HG02678 (cell line): ENCODE results near the gene AKR1E2.

ENCODE experiments used
- ATAC-seq: cut with Tn5 transposase; IDR thresholded peaks from one replicate; pipeline ENCODE4 v1.9.1; 2021; ENCODE audit warnings: mild to moderate bottlenecking, moderate library complexity; ENCODE audit not compliant: unreplicated experiment

The AKR1E2 gene

DNA sequence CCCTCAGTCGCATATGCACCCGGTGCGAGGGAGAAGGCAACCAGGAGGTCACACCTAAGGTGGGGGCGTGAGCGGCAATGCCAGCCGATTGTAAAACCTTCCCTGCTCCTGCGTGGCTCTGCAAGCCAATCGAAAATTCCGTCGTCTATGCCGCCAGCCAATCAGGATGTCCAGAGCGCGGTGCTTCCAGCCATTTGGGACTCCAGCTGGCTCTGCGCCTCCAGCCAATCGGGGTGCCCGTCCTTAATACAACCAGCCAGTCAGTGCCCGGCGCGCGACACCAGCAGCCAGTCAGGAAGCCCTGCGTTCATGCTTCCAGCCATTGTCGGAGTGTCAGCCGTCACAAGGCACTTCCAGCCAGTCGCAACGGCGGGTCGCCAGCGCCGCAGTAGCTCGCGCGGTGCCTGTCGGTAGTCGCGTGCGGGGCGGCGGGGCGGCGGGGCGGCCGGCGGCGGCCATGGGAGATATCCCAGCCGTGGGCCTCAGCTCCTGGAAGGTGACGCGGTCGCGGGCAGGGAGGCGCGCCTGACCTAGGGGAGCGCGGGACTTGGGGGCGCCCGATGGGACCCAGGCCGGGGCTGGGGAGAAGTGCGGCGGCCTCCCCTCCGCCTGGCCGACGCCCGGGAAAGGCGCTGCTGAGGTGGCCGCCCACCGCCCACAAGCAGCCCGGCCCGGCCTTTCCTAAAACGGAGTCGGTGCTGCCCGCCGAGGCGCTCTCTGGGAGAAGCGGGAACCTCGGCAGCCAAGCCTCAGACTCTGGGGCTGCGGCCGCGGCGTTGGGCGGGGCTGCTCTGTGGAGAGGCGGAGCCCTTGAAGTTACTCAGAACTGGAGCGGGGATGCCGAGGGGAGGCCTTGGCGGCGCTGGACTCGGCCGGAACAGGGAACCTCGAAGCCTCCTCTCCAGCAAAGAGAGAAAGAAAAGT lies at the start of gene AKR1E2:
Gene AKR1E2, plus strand, starts transcription at position 340 of the 924 bp plus-strand sequence. Its CDS starts 118 bp downstream, at position 458.
- peak; percentile 84 for ATAC-seq

DNA sequence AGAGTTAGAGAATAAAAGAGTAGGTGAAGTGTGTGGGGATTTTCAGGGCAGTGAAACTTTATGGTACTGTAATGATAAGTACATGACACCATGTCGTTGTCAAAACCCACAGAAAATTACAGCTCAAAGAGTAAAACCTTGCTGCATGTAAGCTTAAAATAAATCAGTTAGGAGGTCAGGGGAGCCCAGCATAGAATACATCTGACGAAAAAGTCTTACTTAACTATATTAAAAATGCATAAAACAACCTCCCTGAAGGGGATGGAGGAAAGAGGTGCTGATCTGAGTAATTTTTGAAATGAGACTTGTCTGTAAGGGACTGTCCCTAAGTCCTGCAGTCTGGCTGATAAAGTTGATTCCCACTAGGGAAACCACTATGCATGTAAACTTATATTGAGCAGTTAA lies 49.8 kb upstream of the AKR1E2 start:
- no peak for ATAC-seq

DNA sequence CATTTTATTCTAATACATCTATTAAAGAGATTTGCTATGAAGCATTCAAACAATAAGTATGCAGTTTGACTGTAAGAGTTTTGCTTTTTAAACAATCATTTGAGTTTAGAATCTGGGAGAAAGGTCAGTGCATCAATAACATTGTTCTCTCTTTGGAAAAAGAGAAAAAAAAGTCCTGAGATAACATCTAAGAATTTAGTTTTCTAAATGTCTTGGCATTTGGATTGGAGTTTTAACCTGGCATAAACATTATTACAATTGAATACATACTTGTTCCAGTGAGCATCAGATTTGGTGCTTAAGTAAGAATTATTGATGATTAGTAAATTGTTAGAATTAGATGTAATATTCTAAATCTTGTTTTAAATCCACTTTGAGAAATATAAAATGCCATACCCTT lies 47.2 kb upstream of the AKR1E2 start:
- no peak for ATAC-seq

DNA sequence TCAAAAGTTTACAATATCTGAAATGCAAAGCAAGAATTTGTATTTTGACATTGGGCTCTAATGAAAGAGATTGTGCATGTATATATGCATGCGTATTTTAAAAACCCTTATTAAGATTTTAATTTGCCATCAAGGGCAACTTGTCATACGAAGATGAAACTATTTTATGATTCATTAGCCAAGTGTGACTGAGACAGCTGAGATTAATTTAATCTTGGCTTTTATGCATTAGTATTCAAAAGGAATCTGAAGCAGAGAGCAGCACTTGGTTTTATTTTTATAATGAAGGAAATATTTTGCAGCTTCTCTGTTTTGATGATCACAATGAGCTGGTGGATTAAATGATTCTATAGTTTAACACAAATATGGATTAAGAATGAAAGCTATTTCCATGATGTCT lies 45.9 kb upstream of the AKR1E2 start:
- ATAC-seq: no peak

DNA sequence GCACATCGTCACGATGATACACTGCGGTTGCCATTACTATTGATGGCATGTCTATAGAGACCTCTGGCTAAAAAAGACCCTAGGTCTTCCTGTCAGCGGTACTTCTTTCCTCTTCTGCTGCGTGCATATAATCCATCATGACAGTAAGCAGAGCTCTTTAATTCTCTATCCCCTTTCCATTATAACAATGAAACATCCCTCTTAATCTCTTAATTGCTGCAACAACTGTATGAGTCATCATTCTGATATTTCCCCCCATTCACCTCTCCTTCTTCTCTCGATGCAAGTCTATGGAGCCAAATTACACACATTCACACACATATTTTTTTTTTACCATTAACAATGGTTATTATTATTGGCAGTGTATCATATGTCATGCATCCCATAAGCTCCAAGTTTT lies 45.2 kb upstream of the AKR1E2 start:
- ATAC-seq: no peak

DNA sequence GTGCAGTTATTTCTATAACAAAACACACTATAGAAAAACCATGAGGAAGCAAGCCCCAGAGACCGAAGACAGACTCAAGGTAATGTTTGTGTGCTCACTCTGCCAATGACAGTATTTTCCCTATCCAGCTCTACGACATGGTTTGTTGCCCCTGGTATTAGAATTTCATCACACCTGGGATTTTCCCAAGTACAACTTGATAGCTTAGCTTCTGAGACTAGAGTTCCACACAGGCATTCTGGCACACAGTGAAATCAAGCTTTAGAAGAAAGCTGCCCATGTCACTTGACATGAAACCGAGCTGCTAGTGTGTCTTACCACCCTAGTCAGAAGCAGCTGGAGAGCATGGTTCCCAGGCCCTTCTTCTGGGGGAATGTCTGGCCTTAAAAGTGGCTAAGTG lies 44.1 kb upstream of the AKR1E2 start:
- no peak for ATAC-seq

DNA sequence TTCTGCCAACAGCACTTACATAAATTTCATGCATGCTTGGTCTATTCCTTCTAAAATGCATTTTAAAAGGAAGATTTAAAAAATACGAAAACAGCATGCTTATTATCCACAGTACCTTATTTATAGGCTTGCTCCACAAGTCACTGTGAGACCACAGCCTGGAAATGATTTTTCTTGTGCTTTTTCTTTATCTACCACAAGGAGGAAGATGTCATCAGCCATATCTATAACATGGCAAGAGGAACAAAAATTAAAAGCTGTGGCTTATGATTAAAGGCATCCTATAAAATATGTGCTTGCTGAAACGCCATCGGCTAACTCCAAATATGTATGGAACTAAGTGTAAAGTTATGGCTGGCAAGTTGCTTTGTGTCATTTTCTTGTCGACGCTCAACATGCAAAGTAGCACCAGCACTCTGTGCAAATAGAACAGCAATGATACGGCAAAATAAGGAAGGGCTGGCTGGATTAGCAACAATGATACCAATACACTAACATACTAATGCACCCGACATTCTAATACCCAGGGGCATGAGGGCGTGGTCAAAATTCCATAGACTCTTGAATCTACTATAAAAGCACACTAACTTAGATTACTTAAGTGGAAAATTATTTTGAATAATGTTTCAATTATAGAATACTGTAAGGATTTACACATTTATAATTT lies 41.2 kb upstream of the AKR1E2 start:
- ATAC-seq: no peak

DNA sequence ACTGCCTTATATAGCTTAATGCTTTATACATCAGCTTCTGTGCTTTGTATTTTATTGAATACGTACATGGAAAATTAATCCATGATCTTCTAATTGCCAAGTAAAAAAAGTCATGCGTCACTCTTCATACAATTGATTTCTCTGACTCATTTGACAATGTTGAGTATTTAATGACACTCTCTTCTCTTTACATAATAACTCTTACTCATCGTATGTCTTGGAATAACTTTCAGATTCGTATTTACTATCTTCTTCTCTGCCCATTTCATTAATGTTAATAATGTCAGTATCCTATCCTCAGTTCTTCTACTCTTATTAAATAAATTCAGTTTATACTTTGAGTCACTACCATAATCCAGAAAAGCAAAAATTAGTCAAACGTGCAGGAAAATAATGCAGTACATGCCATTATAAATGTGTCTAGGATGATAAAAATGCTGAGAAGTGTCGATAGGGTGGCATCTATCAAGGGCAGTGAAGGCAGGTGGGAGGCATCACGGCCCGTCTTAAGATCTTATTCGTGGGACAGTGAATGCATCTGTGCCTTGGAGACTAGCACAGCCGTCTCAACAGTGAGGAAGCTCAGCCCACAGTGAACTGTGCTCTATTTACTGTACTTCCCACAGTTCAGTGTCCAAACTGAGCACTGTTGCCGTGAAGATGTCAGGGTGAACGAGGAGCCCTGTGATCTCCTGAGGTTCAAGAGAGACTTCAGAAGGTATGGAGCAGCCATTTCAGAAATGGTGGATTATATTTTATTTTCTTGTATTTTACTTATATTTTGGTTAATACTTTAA lies 39.8 kb upstream of the AKR1E2 start:
- ATAC-seq: no peak

DNA sequence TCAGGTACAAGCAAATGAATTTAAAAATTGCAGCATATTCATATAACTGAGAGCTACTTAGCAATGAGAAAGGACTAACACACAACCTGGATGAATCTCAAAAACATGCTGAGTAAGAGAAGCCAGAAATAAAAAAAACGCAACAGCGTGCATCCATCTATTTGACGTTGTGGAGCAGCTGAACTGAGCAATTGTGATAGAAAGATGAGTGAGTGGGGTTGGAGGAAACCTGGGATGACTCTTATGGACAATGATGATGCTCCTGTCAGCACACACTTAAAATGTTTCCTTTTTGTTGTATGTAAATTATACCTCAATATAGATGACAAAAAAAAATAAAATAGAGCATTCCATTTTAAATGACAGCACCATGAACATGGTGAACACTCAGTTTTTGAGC lies 36.0 kb upstream of the AKR1E2 start:
- ATAC-seq: no peak

DNA sequence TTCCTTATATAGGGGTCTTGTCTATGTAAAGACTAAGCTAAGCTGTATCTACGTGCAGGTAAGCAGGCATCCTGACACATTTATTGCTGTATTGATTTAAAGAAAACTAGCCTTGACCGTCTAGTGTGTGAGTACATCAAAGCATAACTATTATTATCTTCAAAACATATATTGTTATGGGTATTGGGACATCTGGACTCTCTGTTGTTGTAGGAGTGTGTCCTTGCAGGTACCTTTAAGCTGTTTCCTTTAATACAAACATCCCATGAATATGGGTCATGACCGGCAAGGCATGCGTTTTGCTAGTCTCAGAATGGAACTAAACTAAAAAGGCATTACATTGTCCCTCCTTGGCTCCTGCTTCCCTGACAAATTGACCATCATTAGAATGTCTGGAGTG lies 35.1 kb upstream of the AKR1E2 start:
- no peak for ATAC-seq

DNA sequence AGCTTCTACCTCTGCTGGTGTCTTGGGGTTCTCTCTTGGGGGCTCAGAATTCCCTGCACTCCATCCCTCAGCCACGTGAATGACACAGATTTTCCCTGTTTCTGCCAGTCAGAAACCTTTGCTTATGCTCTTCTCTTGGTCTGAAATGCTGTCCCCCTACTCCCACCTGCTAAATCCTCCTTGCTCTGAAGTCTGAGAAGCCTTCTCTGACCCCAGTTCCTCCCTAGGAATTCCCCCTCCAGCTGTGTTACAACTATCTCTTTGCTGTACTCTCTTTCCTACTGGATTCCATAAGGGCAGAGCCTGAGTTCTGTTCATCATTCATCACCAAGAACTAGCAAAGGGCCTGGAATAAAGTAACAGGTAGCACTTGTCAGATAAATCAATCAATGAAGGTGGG lies 33.6 kb upstream of the AKR1E2 start:
- ATAC-seq: no peak

DNA sequence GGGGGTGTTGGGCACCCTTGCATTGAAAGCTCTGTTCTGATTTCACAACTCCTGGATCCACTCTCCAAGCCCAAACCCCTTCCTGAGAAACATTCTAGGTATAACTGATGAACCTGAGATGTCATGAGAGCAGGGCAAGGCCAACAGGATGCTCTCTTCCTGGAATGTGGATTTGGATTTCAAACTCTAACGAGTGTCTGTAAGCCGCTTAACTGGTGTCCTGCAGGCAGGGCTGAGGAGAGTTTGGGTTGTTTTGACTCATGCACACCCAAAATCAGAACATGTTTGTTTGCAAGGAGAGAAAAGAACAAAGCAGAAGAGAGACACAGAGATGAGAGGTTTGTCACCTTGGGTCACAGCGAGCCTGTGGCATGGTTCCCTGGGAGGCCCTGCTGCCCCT lies 24.6 kb upstream of the AKR1E2 start:
- no peak for ATAC-seq

DNA sequence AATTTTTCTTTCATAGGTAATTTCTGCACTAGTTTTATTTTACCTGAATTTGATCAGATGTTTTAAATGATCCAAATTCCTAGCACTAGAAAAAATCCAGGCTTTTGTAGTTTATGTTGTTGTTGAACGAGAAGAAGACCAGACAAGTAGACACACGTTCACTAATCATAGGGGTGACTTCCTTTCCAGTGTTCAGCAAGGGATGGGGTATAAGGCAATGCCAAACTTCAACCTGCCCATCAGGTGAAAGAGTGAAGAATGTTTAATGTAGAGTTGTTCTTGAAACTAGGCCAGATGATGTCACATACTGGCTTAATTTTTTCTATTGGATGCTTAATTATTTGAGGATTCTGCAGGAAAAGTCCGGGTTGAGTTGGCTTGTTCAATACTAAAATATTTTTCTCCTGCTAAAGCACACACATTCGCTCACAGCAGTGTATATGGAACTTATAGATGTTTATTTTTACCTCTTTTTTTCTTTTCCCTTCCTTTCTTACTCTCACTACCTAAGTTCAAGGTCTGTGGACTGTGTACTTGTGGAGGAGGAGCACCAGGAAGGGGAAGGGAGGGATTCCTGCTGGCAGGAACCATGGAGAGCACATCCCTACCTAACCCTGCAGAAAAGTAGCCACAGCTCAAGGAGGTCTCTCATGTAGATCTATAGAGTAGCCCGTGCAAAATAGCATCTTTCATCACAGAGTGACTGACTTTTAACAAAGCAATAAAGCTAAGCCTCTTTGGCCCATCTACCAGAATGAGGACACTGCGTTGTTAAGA lies 23.1 kb upstream of the AKR1E2 start:
- ATAC-seq: no peak

DNA sequence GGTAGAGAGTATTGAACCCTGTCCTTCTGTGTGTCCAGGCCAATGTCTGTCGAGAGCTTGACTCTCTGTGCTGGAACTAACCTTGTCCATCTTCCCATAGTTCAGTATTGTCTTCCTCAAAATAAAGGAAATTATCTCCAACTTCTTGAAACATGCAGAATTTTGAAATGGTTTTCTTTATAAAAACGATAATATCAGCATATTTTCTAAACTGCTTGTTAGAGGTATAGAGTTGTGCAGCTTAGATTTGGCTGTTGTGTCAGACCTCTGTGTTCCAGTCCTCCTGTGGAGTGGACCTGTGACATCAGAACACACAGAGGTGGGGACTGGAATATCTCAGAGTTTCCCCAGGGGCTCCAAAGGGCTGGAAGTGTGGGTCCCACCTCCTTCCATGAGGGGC lies 22.2 kb upstream of the AKR1E2 start:
- ATAC-seq: no peak

DNA sequence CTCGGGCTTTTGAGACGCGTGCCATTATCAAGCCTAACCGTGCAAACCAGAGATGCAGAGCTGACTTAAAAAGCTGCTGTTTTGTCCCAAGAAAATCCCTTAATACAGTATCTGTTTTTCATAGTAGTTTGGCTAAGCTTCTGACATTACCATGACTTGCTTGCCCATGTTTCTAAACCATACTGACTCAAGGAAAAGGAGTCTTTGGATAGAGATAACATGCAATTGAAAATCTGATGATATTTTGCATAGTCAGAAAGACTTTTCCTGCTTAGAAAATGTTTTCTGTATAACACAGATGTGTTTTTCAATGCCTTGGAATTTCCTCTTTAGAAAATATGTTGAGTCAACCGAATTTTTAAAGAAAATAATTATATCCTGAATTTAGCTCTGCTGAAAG lies 21.5 kb upstream of the AKR1E2 start:
- ATAC-seq: no peak

DNA sequence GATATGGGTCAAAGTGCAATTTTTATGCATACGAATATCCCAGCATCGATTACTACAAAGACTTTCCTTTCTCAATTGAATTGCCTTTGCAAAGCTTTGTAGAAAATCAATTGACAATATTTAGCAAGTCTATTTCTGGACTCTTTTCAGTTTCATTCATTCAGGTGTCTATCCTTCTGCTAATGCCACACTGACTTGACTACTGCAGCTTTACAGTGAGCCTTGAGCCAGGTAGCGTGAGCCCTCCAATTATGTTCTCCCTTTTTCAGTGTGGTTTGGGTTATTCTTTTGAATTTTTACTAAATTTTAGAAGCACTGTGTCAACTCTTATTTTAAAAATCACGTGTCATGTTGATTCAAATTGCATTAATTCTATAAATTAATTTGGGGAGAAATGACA lies 19.5 kb upstream of the AKR1E2 start:
- no peak for ATAC-seq

DNA sequence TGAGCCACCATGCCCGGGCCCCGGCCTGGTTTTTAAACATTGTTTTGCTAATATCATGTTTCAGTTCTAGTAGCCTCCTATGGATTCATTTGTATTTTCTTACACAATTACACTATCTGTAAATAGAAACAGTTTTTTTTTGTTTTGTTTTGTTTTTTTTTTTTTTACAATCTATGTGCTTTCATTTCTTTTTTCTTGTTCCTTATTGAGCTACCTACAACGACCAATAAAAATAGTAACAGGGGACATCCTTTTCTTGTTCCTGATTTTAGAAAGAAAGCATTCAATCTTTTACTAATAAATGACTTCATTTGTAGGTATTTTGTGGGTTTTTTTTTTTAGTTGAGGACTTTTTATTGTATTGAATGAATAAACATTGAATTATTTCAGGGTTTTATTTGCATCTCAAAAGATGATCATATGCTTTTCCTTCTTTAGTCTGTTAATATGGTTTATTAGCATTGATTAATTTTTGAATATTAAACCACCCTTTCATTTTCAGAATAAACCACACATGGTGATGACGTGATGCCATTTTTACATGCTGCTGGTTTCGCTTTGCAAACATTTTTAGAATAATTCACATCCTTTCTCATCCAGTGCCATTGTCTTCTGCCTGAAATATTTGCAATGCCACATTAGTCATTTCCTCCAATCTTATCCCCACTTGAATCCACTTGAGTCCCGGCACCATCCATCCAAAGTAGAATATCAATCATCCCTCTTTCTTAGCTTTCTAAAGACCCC lies 18.1 kb upstream of the AKR1E2 start:
- ATAC-seq: no peak

DNA sequence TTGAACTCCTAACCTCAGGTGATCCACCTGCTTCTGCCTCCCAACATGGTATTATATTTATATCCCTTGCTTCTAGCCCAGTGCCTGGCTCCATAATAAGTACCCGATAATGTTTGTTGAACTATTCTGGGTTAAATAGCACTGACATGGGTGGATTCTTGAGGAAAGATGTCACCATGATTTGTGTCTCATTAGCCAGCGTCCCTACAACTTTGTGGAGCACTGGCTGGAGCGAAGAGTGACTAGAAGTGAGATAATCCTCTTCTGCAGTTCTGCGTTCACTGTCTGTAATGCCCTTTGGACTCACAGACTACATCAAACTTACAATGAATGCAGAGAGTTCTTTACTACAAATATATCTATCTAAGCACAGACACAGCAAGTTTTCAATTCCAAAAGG lies 16.9 kb upstream of the AKR1E2 start:
- ATAC-seq: no peak

DNA sequence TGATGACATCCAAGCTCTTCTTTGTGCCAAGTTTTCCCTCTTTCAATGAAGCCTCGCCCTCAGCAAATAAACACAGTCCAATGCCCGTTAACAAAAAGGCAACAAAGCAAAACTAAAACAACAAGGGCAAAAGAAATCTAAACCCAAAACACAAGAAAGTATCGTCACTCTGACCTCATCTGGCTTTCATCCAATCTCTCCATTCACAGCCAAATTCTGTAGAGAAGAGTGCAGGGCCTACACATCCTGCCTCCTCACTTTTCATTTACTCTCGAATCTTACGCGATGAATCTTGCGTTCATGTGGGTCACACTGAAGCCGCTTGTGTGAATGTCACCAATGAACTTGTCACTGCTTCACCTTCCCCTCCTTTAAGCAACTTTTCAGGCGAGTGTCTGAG lies 15.9 kb upstream of the AKR1E2 start:
- no peak for ATAC-seq

DNA sequence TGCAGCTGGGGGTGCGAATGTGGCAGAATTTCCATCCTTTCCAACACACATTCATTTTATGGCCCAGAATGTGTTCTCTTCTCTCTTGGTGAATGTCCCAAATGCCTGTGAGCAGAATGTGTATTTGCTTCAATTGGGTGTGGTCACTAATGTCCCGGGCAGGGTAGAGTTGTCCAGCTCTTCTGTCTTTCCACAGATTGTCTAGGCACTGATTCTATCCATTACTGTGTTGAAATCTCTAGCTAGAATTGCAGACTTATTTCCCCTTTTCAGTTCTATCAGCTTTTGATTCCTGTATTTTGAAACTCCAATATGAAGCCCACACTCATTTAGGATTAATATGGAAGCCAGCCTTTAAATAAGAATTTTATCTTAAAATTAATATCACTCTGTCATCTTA lies 14.0 kb upstream of the AKR1E2 start:
- ATAC-seq: no peak
